ENCODE results near the gene SIGLEC9.

The SIGLEC9 gene

GRCh38 chr19:51119101-51119500, 5.6 kb upstream of the SIGLEC9 start:
- no peak overlapping the region for H3K27ac ChIP-seq
- no peak for TF ChIP-seq CTCF (IDR thresholded peaks at IDR 0.05)
- intact Hi-C loops (cut with DNase I; ENCODE audit: low total_unique reads) = no loop called here

GRCh38 chr19:51119611-51120010, 5.1 kb upstream of the SIGLEC9 start:
- H3K4me1 ChIP-seq = no peaks in the 10 kb centered on the region
- no peak overlapping the region for H3K4me3 ChIP-seq
- no peak overlapping the region for H3K27ac ChIP-seq
- no peak for DNase-seq
- no peaks in the 10 kb centered on the region for H3K9me3 ChIP-seq
- H3K27me3 ChIP-seq = peaks cover 0 to 26% of the 10 kb centered on the region in 2 donors
- H3K36me3 ChIP-seq = no peaks in the 10 kb centered on the region
- intact Hi-C loops (cut with DNase I; ENCODE audit: low total_unique reads) = no loop called here
- no peak for TF ChIP-seq CTCF (IDR thresholded peaks at IDR 0.05)

More at GRCh38 chr19:51119101-51119500, 5.6 kb upstream of the SIGLEC9 start:
- Histone ChIP-seq H3K4me3 (no peak overlapping the region), H3K27me3 (peaks cover 0 to 20% of the 10 kb centered on the region in 2 donors), H3K4me1 (no peaks in the 10 kb centered on the region), H3K36me3 (no peaks in the 10 kb centered on the region), H3K9me3 (no peaks in the 10 kb centered on the region)
- DNase-seq = no peak

DNA sequence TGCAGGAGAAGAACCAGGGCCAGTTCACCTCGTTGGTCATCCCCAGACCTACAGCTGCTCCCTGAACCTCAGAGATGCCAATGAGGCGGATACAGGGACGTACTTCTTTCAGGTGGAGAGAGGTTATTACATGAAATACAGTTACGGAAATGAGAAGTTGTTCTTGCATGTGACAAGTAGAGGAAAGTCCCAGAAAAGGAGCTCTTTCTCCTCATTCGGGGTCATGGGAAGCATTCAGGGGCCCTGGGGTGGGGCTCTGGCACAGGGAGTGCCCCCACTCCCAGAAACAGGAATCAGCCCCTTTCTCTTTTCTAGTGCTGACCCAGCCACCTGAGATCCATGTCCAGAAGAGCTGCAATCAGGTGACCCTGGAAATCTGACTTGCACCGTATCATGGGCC, 4.5 kb upstream of the SIGLEC9 start:
- H3K4me1 ChIP-seq = no peaks in the 10 kb centered on the region
- no peaks in the 10 kb centered on the region for H3K36me3 ChIP-seq
- TF ChIP-seq CTCF (IDR thresholded peaks at IDR 0.05) = no peak
- peaks cover 0 to 28% of the 10 kb centered on the region in 2 donors for H3K27me3 ChIP-seq
- intact Hi-C loops (cut with DNase I; ENCODE audit: low total_unique reads) = no loop called here
- no peak for DNase-seq
- no peaks in the 10 kb centered on the region for H3K9me3 ChIP-seq
- H3K27ac ChIP-seq = no peak overlapping the region
- no peak overlapping the region for H3K4me3 ChIP-seq

- H3K27ac ChIP-seq = no peak overlapping the region
- H3K36me3 ChIP-seq = no peaks in the 10 kb centered on the region
- H3K9me3 ChIP-seq = no peaks in the 10 kb centered on the region
- intact Hi-C loops (cut with DNase I; ENCODE audit: low total_unique reads) = no loop called here
- no peaks in the 10 kb centered on the region for H3K4me1 ChIP-seq
- peaks cover 0 to 30% of the 10 kb centered on the region in 2 donors for H3K27me3 ChIP-seq
- no peak overlapping the region for H3K4me3 ChIP-seq
- no peak for DNase-seq
- no peak for TF ChIP-seq CTCF (IDR thresholded peaks at IDR 0.05)
These were observed 3.4 kb upstream of the SIGLEC9 start for GRCh38 chr19:51121257-51121656.

DNA sequence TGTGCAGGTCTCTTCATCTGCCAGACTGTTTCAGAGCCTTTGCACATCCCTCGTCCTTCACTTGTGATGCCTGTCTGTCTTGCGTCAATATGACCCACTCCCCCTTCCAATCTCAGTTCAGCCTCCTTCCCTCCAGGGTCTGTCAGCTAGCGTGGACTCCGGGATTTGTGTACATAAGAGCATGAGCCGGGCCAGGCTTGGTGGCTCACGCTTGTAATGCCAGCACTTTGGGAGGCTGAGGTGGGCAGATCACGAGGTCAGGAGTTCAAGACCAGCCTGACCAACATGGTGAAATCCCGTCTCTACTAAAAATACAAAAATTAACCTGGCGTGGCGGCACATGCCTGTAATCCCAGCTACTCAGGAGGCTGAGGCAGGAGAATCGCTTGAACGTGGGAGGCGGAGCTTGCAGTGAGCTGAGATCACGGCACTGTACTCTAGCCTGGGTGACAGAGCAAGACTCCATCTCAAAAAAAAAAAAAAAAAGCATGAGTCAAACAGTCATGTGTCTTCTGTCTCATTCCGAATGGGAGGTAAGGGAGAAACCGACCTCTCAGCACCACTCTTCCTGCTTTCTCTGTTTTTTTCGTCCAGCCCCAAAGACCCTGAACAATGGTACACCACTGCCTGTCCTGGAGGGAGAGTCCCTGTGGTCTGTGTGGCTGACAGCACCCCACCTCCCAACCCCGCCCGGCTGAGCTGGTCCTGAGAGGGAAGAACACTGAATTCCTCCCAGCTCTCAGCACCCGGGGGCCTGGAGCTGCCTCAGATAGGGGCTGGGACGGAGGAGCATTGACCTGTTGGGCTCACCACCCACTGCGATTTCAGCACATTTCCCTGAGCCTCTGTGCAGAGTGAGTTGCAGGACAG, 2.4 kb upstream of the SIGLEC9 start:
- DNase-seq = no peak
- Histone ChIP-seq H3K4me3 (no peak overlapping the region), H3K4me1 (no peaks in the 10 kb centered on the region), H3K9me3 (no peaks in the 10 kb centered on the region), H3K27me3 (peaks cover 0 to 29% of the 10 kb centered on the region in 2 donors), H3K36me3 (no peaks in the 10 kb centered on the region), H3K27ac (no peak overlapping the region)
- no peak for TF ChIP-seq CTCF (IDR thresholded peaks at IDR 0.05)
- intact Hi-C loops (cut with DNase I; ENCODE audit: low total_unique reads) = no loop called here

All from tibial artery (tissue), 4 donors.